Muscle of leg (tissue), 9 donors: ENCODE data around the gene SPDYC. TPM values are rescaled to one million over a fixed set of nuclear protein-coding genes. Genes with fewer than 3 reads are reported as not detected.

ENCODE experiments used
- polyA plus RNA-seq, 8 donors: library from polyadenylated mRNA; unstranded; fragments of 120-200 nt; gene quantifications; one replicate each; pipeline versions ENCODE4 v1.2.1 to v1.2.3, GENCODE V29; 2013; ENCODE audit warnings: inconsistent platforms in 1 of 8, low replicate concordance in 1 of 8; ENCODE audit not compliant: insufficient read length in 8 of 8, insufficient read depth in 1 of 8
- total RNA-seq: library from RNA; stranded (reverse); fragments of 120-200 nt; gene quantifications from one replicate; pipeline ENCODE4 v1.2.4, GENCODE V29; 2013

SPDYC gene
- total and polyA plus RNA-seq, 9 donors: 0.16 TPM; not detected in 8

Other genes with a start within 250 kb of the SPDYC start
- gene PPP2R5B, start 245.5 kb upstream of the SPDYC start, total RNA-seq: 5.6 TPM
- gene PPP2R5B, start 245.5 kb upstream of the SPDYC start, polyA plus RNA-seq: 10 to 100 TPM; 10.0 to 16.9 (median 12.1) TPM
- gene GPHA2, start 234.3 kb upstream of the SPDYC start, total RNA-seq: not detected
- gene GPHA2, start 234.3 kb upstream of the SPDYC start, polyA plus RNA-seq: under 1 TPM in 4 of 8 donors, not detected in 4; 0.15 to 0.53 (median 0.24) TPM
- not detected for gene MAJIN, start 198.1 kb upstream of the SPDYC start, total RNA-seq
- not detected for gene MAJIN, start 198.1 kb upstream of the SPDYC start, polyA plus RNA-seq
- 0.62 TPM for gene BATF2, start 173.3 kb upstream of the SPDYC start, total RNA-seq
- 1 to 10 TPM in 4 of 8 donors, under 1 TPM in 4; 0.84 to 1.9 (median 1.1) TPM for gene BATF2, start 173.3 kb upstream of the SPDYC start, polyA plus RNA-seq
- gene ARL2, start 156.1 kb upstream of the SPDYC start, total RNA-seq: 84.6 TPM
- gene ARL2, start 156.1 kb upstream of the SPDYC start, polyA plus RNA-seq: 100 to 1,000 TPM in 1 of 8 donors, 10 to 100 TPM in 7; 80.5 to 101 (median 89.1) TPM
- 18.3 TPM for gene SNX15, start 142.8 kb upstream of the SPDYC start, total RNA-seq
- gene SNX15, start 142.8 kb upstream of the SPDYC start, polyA plus RNA-seq: 10 to 100 TPM; 19.6 to 29.6 (median 23.2) TPM
- 6.7 TPM for gene SAC3D1, start 129.0 kb upstream of the SPDYC start, total RNA-seq
- 10 to 100 TPM; 12.5 to 16.0 (median 15.1) TPM for gene SAC3D1, start 129.0 kb upstream of the SPDYC start, polyA plus RNA-seq
- 13.6 TPM for gene NAALADL1, start 111.7 kb upstream of the SPDYC start, total RNA-seq
- 10 to 100 TPM in 5 of 8 donors, 1 to 10 TPM in 3; 6.2 to 14.0 (median 10.7) TPM for gene NAALADL1, start 111.7 kb upstream of the SPDYC start, polyA plus RNA-seq
- 6.6 TPM for gene CDCA5, start 86.2 kb upstream of the SPDYC start, total RNA-seq
- gene CDCA5, start 86.2 kb upstream of the SPDYC start, polyA plus RNA-seq: 10 to 100 TPM in 7 of 8 donors, 1 to 10 TPM in 1; 9.7 to 17.0 (median 14.4) TPM
- gene ZFPL1, start 86.0 kb upstream of the SPDYC start, total RNA-seq: 23.2 TPM
- 10 to 100 TPM; 20.6 to 26.3 (median 24.0) TPM for gene ZFPL1, start 86.0 kb upstream of the SPDYC start, polyA plus RNA-seq
- 109 TPM for gene VPS51, start 74.0 kb upstream of the SPDYC start, total RNA-seq
- 100 to 1,000 TPM; 128 to 147 (median 136) TPM for gene VPS51, start 74.0 kb upstream of the SPDYC start, polyA plus RNA-seq
- 6.5 TPM for gene TM7SF2, start 58.4 kb upstream of the SPDYC start, total RNA-seq
- 10 to 100 TPM in 1 of 8 donors, 1 to 10 TPM in 7; 4.1 to 14.4 (median 7.5) TPM for gene TM7SF2, start 58.4 kb upstream of the SPDYC start, polyA plus RNA-seq
- 5.1 TPM for gene ZNHIT2, start 52.5 kb upstream of the SPDYC start, total RNA-seq
- gene ZNHIT2, start 52.5 kb upstream of the SPDYC start, polyA plus RNA-seq: 1 to 10 TPM; 4.2 to 6.0 (median 4.8) TPM
- 998 TPM for gene FAU, start 48.1 kb upstream of the SPDYC start, total RNA-seq
- 1,000 to 10,000 TPM in 7 of 8 donors, 100 to 1,000 TPM in 1; 971 to 1,242 (median 1,085) TPM for gene FAU, start 48.1 kb upstream of the SPDYC start, polyA plus RNA-seq
- 30.3 TPM for gene MRPL49, start 47.9 kb upstream of the SPDYC start, total RNA-seq
- 10 to 100 TPM; 19.5 to 31.1 (median 25.4) TPM for gene MRPL49, start 47.9 kb upstream of the SPDYC start, polyA plus RNA-seq
- gene SYVN1, start 35.7 kb upstream of the SPDYC start, total RNA-seq: 10.0 TPM
- 10 to 100 TPM; 31.1 to 53.4 (median 41.1) TPM for gene SYVN1, start 35.7 kb upstream of the SPDYC start, polyA plus RNA-seq
- gene CAPN1, start 11.7 kb downstream of the SPDYC start, total RNA-seq: 46.7 TPM
- gene CAPN1, start 11.7 kb downstream of the SPDYC start, polyA plus RNA-seq: 10 to 100 TPM; 69.1 to 90.2 (median 80.1) TPM
- 18.8 TPM for gene POLA2, start 91.7 kb downstream of the SPDYC start, total RNA-seq
- gene POLA2, start 91.7 kb downstream of the SPDYC start, polyA plus RNA-seq: 10 to 100 TPM; 35.4 to 64.7 (median 51.6) TPM
- gene CDC42EP2, start 144.6 kb downstream of the SPDYC start, total RNA-seq: 20.8 TPM
- 10 to 100 TPM; 26.9 to 42.4 (median 35.4) TPM for gene CDC42EP2, start 144.6 kb downstream of the SPDYC start, polyA plus RNA-seq
- gene DPF2, start 163.6 kb downstream of the SPDYC start, total RNA-seq: 31.0 TPM
- 10 to 100 TPM; 43.9 to 62.4 (median 52.2) TPM for gene DPF2, start 163.6 kb downstream of the SPDYC start, polyA plus RNA-seq
- 0.22 TPM for gene TIGD3, start 184.5 kb downstream of the SPDYC start, total RNA-seq
- under 1 TPM; 0.12 to 0.32 (median 0.20) TPM for gene TIGD3, start 184.5 kb downstream of the SPDYC start, polyA plus RNA-seq
- 5.0 TPM for gene SLC25A45, start 212.4 kb downstream of the SPDYC start, total RNA-seq
- 1 to 10 TPM; 4.0 to 8.3 (median 5.3) TPM for gene SLC25A45, start 212.4 kb downstream of the SPDYC start, polyA plus RNA-seq
- gene FRMD8, start 216.4 kb downstream of the SPDYC start, total RNA-seq: 8.8 TPM
- gene FRMD8, start 216.4 kb downstream of the SPDYC start, polyA plus RNA-seq: 10 to 100 TPM in 6 of 8 donors, 1 to 10 TPM in 2; 8.2 to 12.4 (median 10.3) TPM